ENCODE data around the gene SLX1A. TPM values are rescaled to one million over a fixed set of nuclear protein-coding genes. Genes with fewer than 3 reads are reported as not detected.

SLX1A gene
- total and polyA plus RNA-seq, 9 of the 15 experiments (the other 6 are each of a cell fraction or from before 2014, with no cell fraction given): 2.3 to 86.5 (median 11.6) TPM

GRCh38 chr16:30144017-30144416 lies 49.7 kb upstream of the SLX1A start:
- ATAC-seq (no peak), FAIRE-seq (no peak), DNase-seq (ENCODE audit: extremely low read depth in 1 of 4, low spot score in 3 of 4) (no peak)
- Histone ChIP-seq H4K20me1 (replicated peaks; ENCODE audit: control insufficient read depth, insufficient read depth, low read length) (no peaks in the 10 kb centered on the region), H2AFZ (ENCODE audit: low read depth, low read length) (no peak overlapping the region), H3K79me2 (ENCODE audit: control insufficient read depth, insufficient read depth, low read length) (no peaks in the 10 kb centered on the region), H3K27ac (ENCODE audit: extremely low read depth, low read depth, low read length) (no peak overlapping the region), H3K4me1 (replicated peaks in 1 of 2; ENCODE audit: control insufficient read depth in 2 of 2, insufficient read depth in 2 of 2, low read length in 2 of 2) (peaks cover 6 to 7% of the 10 kb centered on the region in 2 experiments; a peak in 4 of 5 replicates), H3K9ac (ENCODE audit: insufficient read depth in 1 of 2, low read depth in 2 of 2, low read length in 2 of 2) (no peak overlapping the region), H3K9me1 (ENCODE audit: control insufficient read depth, insufficient read depth, low read length) (no peaks in the 10 kb centered on the region), H3K4me2 (ENCODE audit: insufficient read depth, low read length) (no peak overlapping the region), H3K4me3 (no peak overlapping the region), H3K36me3 (ENCODE audit: control insufficient read depth, insufficient read depth, low read length) (no peaks in the 10 kb centered on the region), H3K27me3 (ENCODE audit: control insufficient read depth in 2 of 2, insufficient read depth in 2 of 2, low read length in 2 of 2) (no peaks in the 10 kb centered on the region), H3K9me3 (replicated peaks; ENCODE audit: control insufficient read depth, insufficient read depth, low read depth, low read length) (peaks cover 3% of the 10 kb centered on the region; the same call in 1 of the 2 replicates)
- TF ChIP-seq PTTG1 (tag; IDR thresholded peaks at IDR 0.05; ENCODE audit: low read depth) (no peak), BMI1 (IDR thresholded peaks at IDR 0.05; ENCODE audit: low read length) (no peak), SRSF3 (IDR thresholded peaks at IDR 0.05; ENCODE audit: insufficient read depth, low read length) (no peak), RCOR1 (IDR thresholded peaks at IDR 0.05; ENCODE audit: borderline replicate concordance in 1 of 2, low read depth in 2 of 2, low read length in 2 of 2) (no peak), SP1 (CRISPR knock-in tag; IDR thresholded peaks at IDR 0.05) (no peak), NFIC (IDR thresholded peaks at IDR 0.05) (no peak), POLR2A (conservative IDR thresholded peaks at IDR 0.05) (no peak)
- CTCF ChIA-PET (ENCODE audit: low intra/inter-chr PET ratio): no interaction called here
- BruUV-seq (replicated peaks): no TSS peak
- POLR2A ChIA-PET: no interaction called here
- in situ Hi-C loops (cut with MboI) (loop anchor here (25.0 kb wide), 1 partner anchor 682 kb away; the partner anchor contains the start of genes BOLA2, SLX1B and SULT1A4), intact Hi-C loops (cut with micrococcal nuclease) (no loop called here)

GRCh38 chr16:30144917-30145316 lies 48.8 kb upstream of the SLX1A start:
- Histone ChIP-seq H2AFZ (ENCODE audit: low read depth, low read length) (no peak overlapping the region), H4K20me1 (replicated peaks; ENCODE audit: control insufficient read depth, insufficient read depth, low read length) (no peaks in the 10 kb centered on the region), H3K27ac (ENCODE audit: extremely low read depth, low read depth, low read length) (no peak overlapping the region), H3K4me1 (replicated peaks in 1 of 2; ENCODE audit: control insufficient read depth in 2 of 2, insufficient read depth in 2 of 2, low read length in 2 of 2) (peaks cover under 1 to 5% of the 10 kb centered on the region in 2 experiments; a peak in 4 of 5 replicates), H3K36me3 (ENCODE audit: control insufficient read depth, insufficient read depth, low read length) (no peaks in the 10 kb centered on the region), H3K9me3 (replicated peaks; ENCODE audit: control insufficient read depth, insufficient read depth, low read depth, low read length) (peaks cover 8% of the 10 kb centered on the region; the same call in 1 of the 2 replicates), H3K79me2 (ENCODE audit: control insufficient read depth, insufficient read depth, low read length) (no peaks in the 10 kb centered on the region), H3K4me3 (no peak overlapping the region), H3K9me1 (ENCODE audit: control insufficient read depth, insufficient read depth, low read length) (no peaks in the 10 kb centered on the region), H3K27me3 (ENCODE audit: control insufficient read depth in 2 of 2, insufficient read depth in 2 of 2, low read length in 2 of 2) (no peaks in the 10 kb centered on the region), H3K4me2 (ENCODE audit: insufficient read depth, low read length) (no peak overlapping the region), H3K9ac (ENCODE audit: insufficient read depth in 1 of 2, low read depth in 2 of 2, low read length in 2 of 2) (no peak overlapping the region)
- ChIA-PET POLR2A (interaction anchor here (1.1 kb wide), 1 partner anchor 8 kb away, joined by 5 read pairs; no protein-coding TSS in a partner anchor), CTCF (ENCODE audit: low intra/inter-chr PET ratio) (interaction anchor here (0.6 kb wide), 1 partner anchor 273 kb away, joined by 4 read pairs; no protein-coding TSS in a partner anchor)
- intact Hi-C loops (cut with micrococcal nuclease): no loop called here
- no peak for FAIRE-seq
- 0% methylated on average over 1 of the region's 1 CpG for WGBS (ENCODE audit: insufficient coverage, low coverage, missing lambda C conversion rate)
- BruUV-seq (replicated peaks): no TSS peak
- ATAC-seq: no peak
- in situ Hi-C loops (cut with MboI): loop anchor here (25.0 kb wide), 1 partner anchor 683 kb away; the partner anchor contains the start of genes BOLA2, SLX1B and SULT1A4
- no peak for DNase-seq (ENCODE audit: extremely low read depth in 1 of 4, low spot score in 3 of 4)
- TF ChIP-seq ZSCAN32 (CRISPR knock-in tag; IDR thresholded peaks at IDR 0.05) (no peak), CTCFL (IDR thresholded peaks at IDR 0.05; ENCODE audit: borderline replicate concordance, insufficient read depth, low read depth, low read length, poor library complexity, severe bottlenecking) (no peak), NCOA2 (IDR thresholded peaks at IDR 0.05; ENCODE audit: partially characterized antibody in 2 of 2) (peak in 1 of 2 experiments; percentile 98), ZNF639 (CRISPR knock-in tag; conservative IDR thresholded peaks at IDR 0.05 in 1 of 2, IDR thresholded peaks at IDR 0.05 in 1 of 2) (no peak), SMARCB1 (IDR thresholded peaks at IDR 0.05; ENCODE audit: insufficient read length, low read depth) (no peak)

Data from K562 (cell line).